GM12892 (cell line): Measurements from ENCODE around the gene KMT2C.
"Not testable (repeated sequence)": the region's sequence is repeated elsewhere in the genome, so short reads cannot be mapped to it uniquely, and the experiment has no call there.

Experiments used
- POLR2A ChIP-seq: IDR thresholded peaks from 2 replicates; pipeline ENCODE4 v1.6.1; 2011; ENCODE audit warnings: low read depth, low read length, control low read depth
- POLR2AphosphoS5 ChIP-seq: IDR thresholded peaks from 2 replicates; pipeline ENCODE4 v1.6.1; 2011; ENCODE audit warnings: low read depth, low read length, control low read depth
- TAF1 ChIP-seq: IDR thresholded peaks from 2 replicates; pipeline ENCODE4 v1.6.1; 2011; ENCODE audit warnings: low read depth, mild to moderate bottlenecking, control low read depth, low read length, borderline replicate concordance

- TF ChIP-seq POLR2A, TAF1, POLR2AphosphoS5: not testable (repeated sequence)
These were observed 168.9 kb downstream of the KMT2C start for GRCh38 chr7:152266859-152267258.
